AG04450 (cell line): ENCODE data around the gene PCBD1. TPM values are rescaled to one million over a fixed set of nuclear protein-coding genes. Genes with fewer than 3 reads are reported as not detected.

Source experiments
- CTCF ChIA-PET: fragments of 300-600, 350-600 bp; formaldehyde crosslinking; extraction: SDS; loops from one replicate; lab custom pipeline; 2022; ENCODE audit warnings: antibody characterized with exemption, inconsistent platforms; lab: Charles Lee
- POLR2A ChIA-PET: fragments of 350-600 bp; formaldehyde crosslinking; extraction: SDS; loops from one replicate; lab custom pipeline; 2021; ENCODE audit warnings: antibody characterized with exemption, inconsistent platforms; lab: Yijun Ruan, JAX
- DNase-seq: peaks from one replicate; pipeline ENCODE4 v3.0.0-alpha.2; 2011; ENCODE audit warnings: low read depth, low spot score
- H3K27ac ChIP-seq: one replicate; pipeline ENCODE4 v1.5.1; 2012; ENCODE audit warnings: low read depth, low read length, control low read depth
- H3K27me3 ChIP-seq: one replicate; pipeline ENCODE4 v1.6.0; 2012; ENCODE audit warnings: low read length; ENCODE audit not compliant: control insufficient read depth, insufficient read depth
- H3K4me3 ChIP-seq: 2 replicates; pipeline ENCODE4 v1.5.1; 2011; ENCODE audit warnings: mild to moderate bottlenecking, low read depth, low read length, control low read depth
- H3K9me3 ChIP-seq: 2 replicates; pipeline ENCODE4 v1.5.1; 2012; ENCODE audit warnings: low read length; ENCODE audit not compliant: control insufficient read depth, insufficient read depth
- CTCF ChIP-seq: IDR thresholded peaks from 2 replicates; pipeline ENCODE4 v1.5.1; 2011; ENCODE audit warnings: low read depth, low read length, control low read depth, inconsistent platforms
- polyA plus RNA-seq: library from polyadenylated mRNA; depleted of rRNA; stranded (reverse); fragments of >200 nt; gene quantifications from 2 replicates; pipeline ENCODE4 v1.2.3, GENCODE V29; 2011

Gene PCBD1
- polyA plus RNA-seq, 1 experiment, result 41.3 TPM

- Histone ChIP-seq H3K27me3 (peaks cover 49% of the 10 kb centered on the region), H3K27ac (no peak overlapping the region), H3K4me3 (no peak overlapping the region), H3K9me3 (no peaks in the 10 kb centered on the region)
- no peak for DNase-seq
- POLR2A ChIA-PET, result no interaction called here
- TF ChIP-seq CTCF, result no peak
- CTCF ChIA-PET, result interaction anchor here (1.3 kb wide), 1 partner anchor 15 kb away, joined by 3 read pairs; no protein-coding TSS in a partner anchor
Observed at GRCh38 chr10:70910486-70911341, 22.3 kb upstream of the PCBD1 start.

- Histone ChIP-seq H3K27ac (no peak overlapping the region), H3K4me3 (no peak overlapping the region), H3K27me3 (peaks cover 49% of the 10 kb centered on the region), H3K9me3 (no peaks in the 10 kb centered on the region)
- DNase-seq, result no peak
- POLR2A ChIA-PET, result no interaction called here
- no peak for TF ChIP-seq CTCF
- CTCF ChIA-PET, result no interaction called here
Observed at GRCh38 chr10:70909326-70909935, 21.1 kb upstream of the PCBD1 start.

- Histone ChIP-seq H3K4me3 (no peak overlapping the region), H3K27ac (no peak overlapping the region), H3K9me3 (no peaks in the 10 kb centered on the region), H3K27me3 (peaks cover 43% of the 10 kb centered on the region)
- ChIA-PET POLR2A (no interaction called here), CTCF (interaction anchor here (0.7 kb wide), 1 partner anchor 14 kb away, joined by 3 read pairs; no protein-coding TSS in a partner anchor)
- no peak for TF ChIP-seq CTCF
- DNase-seq, result no peak
Observed at GRCh38 chr10:70908406-70909296, 20.3 kb upstream of the PCBD1 start.

- CTCF ChIA-PET, result interaction anchor here (0.7 kb wide), 1 partner anchor 15 kb away, joined by 3 read pairs; no protein-coding TSS in a partner anchor
- no peak overlapping the region for H3K4me3 ChIP-seq
- H3K27me3 ChIP-seq, result peaks cover 47% of the 10 kb centered on the region
- DNase-seq, result no peak
- no peak for TF ChIP-seq CTCF
- no peak overlapping the region for H3K27ac ChIP-seq
- H3K9me3 ChIP-seq, result no peaks in the 10 kb centered on the region
- POLR2A ChIA-PET, result no interaction called here
Observed at GRCh38 chr10:70907637-70908405, 19.5 kb upstream of the PCBD1 start.
